C4-2B (cell line): Measurements from ENCODE around the gene NCEH1.

Experiments used
- H3K27ac ChIP-seq: fragments of 450-650 bp; 2 replicates; pipeline ENCODE4 v1.5.1; 2017
- ZFX ChIP-seq: fragments of 450-650 bp; IDR thresholded peaks from 2 replicates; pipeline ENCODE4 v1.6.1; 2017
- TF ChIP-seq, protein P1 (sequence below): fragments of 450-650 bp; conservative IDR thresholded peaks from 2 replicates; pipeline ENCODE4 v1.5.1; 2017; ENCODE audit warnings: mild to moderate bottlenecking

The NCEH1 gene

DNA sequence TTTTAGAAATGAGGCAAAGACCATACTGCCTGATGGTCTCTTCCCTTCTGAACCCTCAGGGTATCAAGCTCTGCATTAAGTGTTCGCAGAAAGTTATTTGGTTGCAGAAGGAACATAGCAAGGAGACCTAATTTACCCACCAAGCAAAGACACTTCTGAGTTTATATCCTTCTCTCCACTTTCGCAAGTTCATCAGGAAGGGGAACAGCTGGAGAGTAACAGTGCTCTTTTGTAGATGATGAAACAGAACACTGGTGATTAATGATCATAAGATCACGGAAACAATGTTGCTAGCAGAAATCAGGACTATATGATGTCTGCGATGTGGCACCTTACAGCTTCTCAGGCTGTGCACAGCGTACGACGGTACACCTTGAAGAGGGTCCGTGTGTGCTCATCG, 62.1 kb downstream of the NCEH1 start:
- no peak overlapping the region for H3K27ac ChIP-seq
- no peak for TF ChIP-seq ZFX
- TF ChIP-seq, protein P1, sequence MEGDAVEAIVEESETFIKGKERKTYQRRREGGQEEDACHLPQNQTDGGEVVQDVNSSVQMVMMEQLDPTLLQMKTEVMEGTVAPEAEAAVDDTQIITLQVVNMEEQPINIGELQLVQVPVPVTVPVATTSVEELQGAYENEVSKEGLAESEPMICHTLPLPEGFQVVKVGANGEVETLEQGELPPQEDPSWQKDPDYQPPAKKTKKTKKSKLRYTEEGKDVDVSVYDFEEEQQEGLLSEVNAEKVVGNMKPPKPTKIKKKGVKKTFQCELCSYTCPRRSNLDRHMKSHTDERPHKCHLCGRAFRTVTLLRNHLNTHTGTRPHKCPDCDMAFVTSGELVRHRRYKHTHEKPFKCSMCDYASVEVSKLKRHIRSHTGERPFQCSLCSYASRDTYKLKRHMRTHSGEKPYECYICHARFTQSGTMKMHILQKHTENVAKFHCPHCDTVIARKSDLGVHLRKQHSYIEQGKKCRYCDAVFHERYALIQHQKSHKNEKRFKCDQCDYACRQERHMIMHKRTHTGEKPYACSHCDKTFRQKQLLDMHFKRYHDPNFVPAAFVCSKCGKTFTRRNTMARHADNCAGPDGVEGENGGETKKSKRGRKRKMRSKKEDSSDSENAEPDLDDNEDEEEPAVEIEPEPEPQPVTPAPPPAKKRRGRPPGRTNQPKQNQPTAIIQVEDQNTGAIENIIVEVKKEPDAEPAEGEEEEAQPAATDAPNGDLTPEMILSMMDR: no peak

DNA sequence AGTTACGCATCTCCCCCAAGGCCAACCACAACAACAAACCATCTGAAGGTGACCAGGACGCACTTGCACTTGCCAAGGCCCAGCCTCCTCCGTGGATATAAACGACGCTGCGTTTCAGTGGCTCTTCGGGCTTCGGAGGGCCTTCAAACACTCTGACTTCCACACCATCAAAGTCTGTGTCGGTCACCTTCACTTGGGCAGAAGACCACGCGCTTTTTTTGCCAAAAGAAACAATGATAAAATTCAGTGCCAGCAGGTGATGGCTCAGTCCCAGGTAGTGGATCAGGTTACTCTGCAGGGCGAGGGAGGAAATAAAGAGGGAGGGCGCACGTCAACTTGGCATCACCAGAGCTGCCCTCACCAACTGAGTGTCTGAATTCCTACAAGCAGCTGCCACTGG, 63.0 kb downstream of the NCEH1 start:
- peak overlapping the region; percentile 65 for H3K27ac ChIP-seq
- TF ChIP-seq, protein P1: no peak
- no peak for TF ChIP-seq ZFX

GRCh38 chr3:172647080-172647479, 63.8 kb downstream of the NCEH1 start:
- TF ChIP-seq ZFX: no peak
- TF ChIP-seq, protein P1: no peak

DNA sequence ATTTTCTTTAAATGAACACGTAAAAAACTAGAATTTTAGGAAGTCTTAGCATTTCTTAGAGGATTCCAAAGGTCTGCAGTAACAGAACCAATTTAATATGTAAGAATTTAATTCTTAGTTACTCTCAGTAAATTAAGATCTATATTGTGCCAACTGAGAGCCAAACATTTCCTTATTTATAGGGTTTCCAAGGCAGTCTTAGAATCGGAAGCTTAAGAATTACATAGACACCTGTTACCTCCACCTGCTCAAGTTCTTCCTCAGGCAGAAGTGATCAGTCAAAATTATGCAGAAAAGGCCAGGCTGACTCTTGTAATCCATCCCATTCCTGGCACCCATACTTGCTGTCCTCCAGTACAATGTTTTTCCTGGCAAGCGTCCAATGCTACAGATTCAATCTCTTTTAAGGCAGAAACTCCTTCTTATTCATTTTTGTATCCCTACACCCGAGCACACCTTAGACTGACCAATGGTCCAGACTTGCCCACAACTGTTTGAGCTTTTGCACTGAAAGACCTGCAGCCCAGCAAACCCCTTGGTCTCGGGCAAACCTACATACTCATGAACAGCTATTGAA, 64.3 kb downstream of the NCEH1 start:
- no peak for TF ChIP-seq ZFX
- TF ChIP-seq, protein P1: no peak
- peak overlapping the region; percentile 17; the same call in 1 of the 2 replicates for H3K27ac ChIP-seq

More at GRCh38 chr3:172647080-172647479, 63.8 kb downstream of the NCEH1 start:
- peak overlapping the region; percentile 17; the same call in 1 of the 2 replicates for H3K27ac ChIP-seq

- H3K27ac ChIP-seq: no peak overlapping the region
- TF ChIP-seq, protein P1: no peak
- no peak for TF ChIP-seq ZFX
These were observed 66.6 kb downstream of the NCEH1 start for GRCh38 chr3:172644258-172644657.

GRCh38 chr3:172643506-172644179, 67.2 kb downstream of the NCEH1 start:
- no peak for TF ChIP-seq ZFX
- TF ChIP-seq, protein P1: no peak
- no peak overlapping the region for H3K27ac ChIP-seq

DNA sequence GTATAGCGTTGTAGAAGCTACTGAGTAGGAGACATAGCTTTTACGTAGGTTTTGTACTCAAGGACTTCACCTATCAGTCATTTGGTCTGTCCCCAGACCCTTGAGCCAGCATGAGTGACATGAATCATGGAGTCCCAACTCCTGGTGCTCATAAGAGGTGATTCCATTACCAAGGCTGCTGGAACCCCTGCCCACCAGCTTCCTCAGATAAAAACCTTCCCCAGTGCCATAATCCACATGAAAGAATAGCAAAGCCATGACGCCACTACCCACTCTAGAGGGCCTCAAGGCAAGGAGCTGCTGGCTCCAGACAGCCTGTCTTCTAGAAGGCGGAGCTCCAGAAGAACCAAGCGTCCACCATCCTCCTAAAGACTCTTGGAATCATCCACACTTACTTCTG, 69.6 kb downstream of the NCEH1 start:
- H3K27ac ChIP-seq: no peak overlapping the region
- TF ChIP-seq, protein P1: no peak
- TF ChIP-seq ZFX: no peak
